ENCODE results near the gene CDKAL1. TPM values are rescaled to one million over a fixed set of nuclear protein-coding genes. Genes with fewer than 3 reads are reported as not detected.

CDKAL1 gene
- total RNA-seq, 1 experiment from 2014 or later: 16.1 TPM

DNA sequence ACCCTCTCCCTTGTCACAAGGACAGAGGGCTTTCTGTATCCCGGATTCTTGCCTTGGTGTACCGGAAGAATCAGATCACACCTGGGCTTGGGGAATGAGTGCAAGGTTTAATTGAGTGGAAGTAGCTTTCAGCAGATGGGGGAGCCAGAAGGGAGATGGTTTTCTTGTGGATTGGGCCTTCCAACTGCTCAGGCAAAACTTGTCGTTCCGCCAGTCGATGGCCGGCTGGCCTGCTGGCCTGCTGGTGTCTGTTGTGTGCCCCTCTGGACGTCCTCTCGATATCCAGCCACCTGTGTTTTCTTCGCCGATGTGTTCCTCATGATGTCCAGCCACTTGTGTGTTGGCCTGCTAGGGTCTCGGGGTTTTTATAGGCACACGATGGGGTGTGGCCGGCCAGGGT is 168.1 kb downstream of the CDKAL1 start:
- intact Hi-C loops (cut with micrococcal nuclease; ENCODE audit: unreplicated experiment): no loop called here
- no peak for DNase-seq
- Histone ChIP-seq H3K79me2 (ENCODE audit: low read depth) (no peaks in the 10 kb centered on the region), H3K27ac (no peak overlapping the region), H3K9me2 (ENCODE audit: insufficient read depth) (no peaks in the 10 kb centered on the region), H3K36me3 (ENCODE audit: low read depth) (no peaks in the 10 kb centered on the region), H3K9me3 (ENCODE audit: insufficient read depth, low read depth) (no peaks in the 10 kb centered on the region; the same call in 1 of the 2 replicates), H3K4me2 (no peak overlapping the region), H3K4me1 (replicated peaks; ENCODE audit: insufficient read depth) (no peaks in the 10 kb centered on the region), H3K4me3 (no peak overlapping the region), H4K20me1 (ENCODE audit: insufficient read depth) (no peaks in the 10 kb centered on the region), H3F3A (ENCODE audit: insufficient read depth, low read depth) (no peaks in the 10 kb centered on the region), H3K27me3 (ENCODE audit: insufficient read depth, low read depth) (no peaks in the 10 kb centered on the region), H2AFZ (no peak overlapping the region)
- ChIA-PET POLR2A (ENCODE audit: unreplicated experiment) (no interaction called here), CTCF (no interaction called here)
- TF ChIP-seq EZH2 (IDR thresholded peaks at IDR 0.05; ENCODE audit: low read depth) (no peak), CTCF (conservative IDR thresholded peaks at IDR 0.05) (no peak)
- BruUV-seq (replicated peaks): no TSS peak

DNA sequence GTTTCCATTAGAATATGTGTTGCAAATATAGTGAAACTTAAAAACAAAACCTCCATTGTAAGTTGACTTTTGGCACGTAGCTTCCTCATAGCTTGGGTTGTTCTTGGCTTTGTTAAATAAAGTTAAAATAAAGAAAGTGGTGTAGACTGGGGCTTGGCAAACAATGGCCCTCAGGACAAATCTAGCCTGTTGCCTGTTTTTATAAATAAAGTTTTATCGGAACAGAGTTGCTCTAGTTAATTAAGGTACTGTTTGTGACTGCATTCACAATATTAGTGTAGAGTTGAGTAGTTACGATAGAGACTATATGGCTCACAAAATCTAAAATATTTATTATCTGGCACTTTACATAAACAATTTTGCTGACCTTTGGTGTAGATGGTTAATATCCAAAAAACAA is 168.8 kb downstream of the CDKAL1 start:
- Histone ChIP-seq H3K36me3 (ENCODE audit: low read depth) (no peaks in the 10 kb centered on the region), H4K20me1 (ENCODE audit: insufficient read depth) (no peaks in the 10 kb centered on the region), H3K4me1 (replicated peaks; ENCODE audit: insufficient read depth) (no peaks in the 10 kb centered on the region), H3K4me2 (no peak overlapping the region), H3K79me2 (ENCODE audit: low read depth) (no peaks in the 10 kb centered on the region), H3K27me3 (ENCODE audit: insufficient read depth, low read depth) (no peaks in the 10 kb centered on the region), H3K9me2 (ENCODE audit: insufficient read depth) (no peaks in the 10 kb centered on the region), H3K27ac (no peak overlapping the region), H3F3A (ENCODE audit: insufficient read depth, low read depth) (no peaks in the 10 kb centered on the region), H3K9me3 (ENCODE audit: insufficient read depth, low read depth) (no peaks in the 10 kb centered on the region), H3K4me3 (no peak overlapping the region), H2AFZ (no peak overlapping the region)
- TF ChIP-seq EZH2 (IDR thresholded peaks at IDR 0.05; ENCODE audit: low read depth) (no peak), CTCF (conservative IDR thresholded peaks at IDR 0.05) (no peak)
- CTCF ChIA-PET: no interaction called here
- no peak for DNase-seq
- intact Hi-C loops (cut with micrococcal nuclease; ENCODE audit: unreplicated experiment): no loop called here
- BruUV-seq (replicated peaks): no TSS peak
- POLR2A ChIA-PET (ENCODE audit: unreplicated experiment): interaction anchor here (0.7 kb wide), 1 partner anchor 10 kb away, joined by 3 read pairs; no protein-coding TSS in a partner anchor

GRCh38 chr6:20704325-20705025 is 170.2 kb downstream of the CDKAL1 start:
- no peaks in the 10 kb centered on the region for H4K20me1 ChIP-seq (ENCODE audit: insufficient read depth)
- no TSS peak for BruUV-seq (replicated peaks)
- H3K27me3 ChIP-seq (ENCODE audit: insufficient read depth, low read depth): no peaks in the 10 kb centered on the region
- H3K4me2 ChIP-seq: no peak overlapping the region
- no peak overlapping the region for H3K27ac ChIP-seq
- H3K79me2 ChIP-seq (ENCODE audit: low read depth): no peaks in the 10 kb centered on the region
- DNase-seq: no peak
- no peak overlapping the region for H3K4me3 ChIP-seq
- CTCF ChIA-PET: interaction anchor here (0.5 kb wide), 1 partner anchor 647 kb away, joined by 7 read pairs; no protein-coding TSS in a partner anchor
- no peaks in the 10 kb centered on the region for H3F3A ChIP-seq (ENCODE audit: insufficient read depth, low read depth)
- no peaks in the 10 kb centered on the region for H3K9me2 ChIP-seq (ENCODE audit: insufficient read depth)
- no peak for TF ChIP-seq EZH2 (IDR thresholded peaks at IDR 0.05; ENCODE audit: low read depth)
- TF ChIP-seq CTCF (conservative IDR thresholded peaks at IDR 0.05): no peak
- H2AFZ ChIP-seq: no peak overlapping the region
- no peaks in the 10 kb centered on the region for H3K4me1 ChIP-seq (replicated peaks; ENCODE audit: insufficient read depth)
- no peaks in the 10 kb centered on the region for H3K36me3 ChIP-seq (ENCODE audit: low read depth)
- POLR2A ChIA-PET (ENCODE audit: unreplicated experiment): no interaction called here
- H3K9me3 ChIP-seq (ENCODE audit: insufficient read depth, low read depth): no peaks in the 10 kb centered on the region
- intact Hi-C loops (cut with micrococcal nuclease; ENCODE audit: unreplicated experiment): no loop called here
